ENCODE data around the gene ZNF575.

Gene ZNF575

GRCh38 chr19:43532962-43533545 lies at the start of gene ZNF575:
Gene ZNF575, plus strand, starts transcription at chr19:43533188. Its CDS starts 1,235 bp downstream, at chr19:43534423.
- in situ Hi-C loops (cut with MboI; ENCODE audit: low sequenced_read_pairs) = no loop called here

- in situ Hi-C loops (cut with MboI; ENCODE audit: low sequenced_read_pairs) = no loop called here
These were observed 49.7 kb upstream of the ZNF575 start for GRCh38 chr19:43483281-43483680.

GRCh38 chr19:43485951-43486350 lies 47.0 kb upstream of the ZNF575 start:
- in situ Hi-C loops (cut with MboI; ENCODE audit: low sequenced_read_pairs) = no loop called here

GRCh38 chr19:43486412-43486811 lies 46.6 kb upstream of the ZNF575 start:
- in situ Hi-C loops (cut with MboI; ENCODE audit: low sequenced_read_pairs) = no loop called here

- in situ Hi-C loops (cut with MboI; ENCODE audit: low sequenced_read_pairs) = no loop called here
These were observed 44.8 kb upstream of the ZNF575 start for GRCh38 chr19:43488179-43488578.

- in situ Hi-C loops (cut with MboI; ENCODE audit: low sequenced_read_pairs) = no loop called here
These were observed 43.7 kb upstream of the ZNF575 start for GRCh38 chr19:43489310-43489709.

GRCh38 chr19:43489979-43490599 lies 42.9 kb upstream of the ZNF575 start:
- in situ Hi-C loops (cut with MboI; ENCODE audit: low sequenced_read_pairs) = no loop called here

GRCh38 chr19:43490759-43491158 lies 42.2 kb upstream of the ZNF575 start:
- in situ Hi-C loops (cut with MboI; ENCODE audit: low sequenced_read_pairs) = no loop called here

- in situ Hi-C loops (cut with MboI; ENCODE audit: low sequenced_read_pairs) = no loop called here
These were observed 37.9 kb upstream of the ZNF575 start for GRCh38 chr19:43495082-43495481.

- in situ Hi-C loops (cut with MboI; ENCODE audit: low sequenced_read_pairs) = no loop called here
These were observed 36.0 kb upstream of the ZNF575 start for GRCh38 chr19:43496960-43497359.

- in situ Hi-C loops (cut with MboI; ENCODE audit: low sequenced_read_pairs) = no loop called here
These were observed 34.6 kb upstream of the ZNF575 start for GRCh38 chr19:43498233-43498842.

- in situ Hi-C loops (cut with MboI; ENCODE audit: low sequenced_read_pairs) = no loop called here
These were observed 33.9 kb upstream of the ZNF575 start for GRCh38 chr19:43499042-43499441.

GRCh38 chr19:43501661-43502418 lies 31.1 kb upstream of the ZNF575 start:
- in situ Hi-C loops (cut with MboI; ENCODE audit: low sequenced_read_pairs) = no loop called here

- in situ Hi-C loops (cut with MboI; ENCODE audit: low sequenced_read_pairs) = no loop called here
These were observed 30.5 kb upstream of the ZNF575 start for GRCh38 chr19:43502419-43502976.

- in situ Hi-C loops (cut with MboI; ENCODE audit: low sequenced_read_pairs) = no loop called here
These were observed 29.2 kb upstream of the ZNF575 start for GRCh38 chr19:43503501-43504425.

- in situ Hi-C loops (cut with MboI; ENCODE audit: low sequenced_read_pairs) = no loop called here
These were observed 28.4 kb upstream of the ZNF575 start, which contains the start of gene PHLDB3 for GRCh38 chr19:43504426-43505185. Gene PHLDB3, minus strand, starts transcription at chr19:43504746. Its CDS starts 628 bp downstream, at chr19:43504118.

- in situ Hi-C loops (cut with MboI; ENCODE audit: low sequenced_read_pairs) = no loop called here
These were observed 27.9 kb upstream of the ZNF575 start for GRCh38 chr19:43505186-43505456.

GRCh38 chr19:43505941-43506340 lies 27.0 kb upstream of the ZNF575 start:
- in situ Hi-C loops (cut with MboI; ENCODE audit: low sequenced_read_pairs) = no loop called here

GRCh38 chr19:43506629-43507028 lies 26.4 kb upstream of the ZNF575 start:
- in situ Hi-C loops (cut with MboI; ENCODE audit: low sequenced_read_pairs) = no loop called here

- in situ Hi-C loops (cut with MboI; ENCODE audit: low sequenced_read_pairs) = no loop called here
These were observed 25.1 kb upstream of the ZNF575 start for GRCh38 chr19:43507880-43508279.

All from hTERT RPE-1 (cell line).